Keratinocyte (primary cell): ENCODE results near the gene AKR1E2. TPM values are rescaled to one million over a fixed set of nuclear protein-coding genes. Genes with fewer than 3 reads are reported as not detected.

Experiments used
- DNase-seq: peaks from one replicate; pipeline ENCODE4 v3.0.0-alpha.2; 2011; ENCODE audit warnings: low read depth, missing footprints, low spot score
- FAIRE-seq: peaks from 2 replicates; lab custom pipeline; 2011; peaks lifted over from hg19 to GRCh38; lab: Jason Lieb, UNC
- H2AFZ ChIP-seq: 2 replicates; pipeline ENCODE4 v1.6.0; 2012; ENCODE audit warnings: low read length, control low read depth, inconsistent platforms; ENCODE audit not compliant: control insufficient read depth
- H3K27ac ChIP-seq: 2 replicates; pipeline ENCODE4 v1.5.1; 2011; ENCODE audit warnings: low read length; ENCODE audit not compliant: control insufficient read depth, insufficient read depth
- H3K27me3 ChIP-seq: 3 replicates; pipeline ENCODE4 v1.6.0; 2011; ENCODE audit warnings: low read length; ENCODE audit not compliant: control insufficient read depth, insufficient read depth; ENCODE audit errors: extremely low read depth
- H3K36me3 ChIP-seq, 2 experiments: 2 replicates in 1 of 2; 3 replicates in 1 of 2; pipeline ENCODE4 v1.5.1; 2011; ENCODE audit warnings: low read length in 2 of 2, mild to moderate bottlenecking in 1 of 2; ENCODE audit not compliant: control insufficient read depth in 2 of 2, insufficient read depth in 2 of 2; ENCODE audit errors: extremely low read depth in 1 of 2
- H3K4me1 ChIP-seq: 3 replicates; pipeline ENCODE4 v1.5.1; 2011; ENCODE audit warnings: low read length; ENCODE audit not compliant: control insufficient read depth, insufficient read depth; ENCODE audit errors: extremely low read depth
- H3K4me2 ChIP-seq: 3 replicates; pipeline ENCODE4 v1.6.0; 2011; ENCODE audit warnings: low read depth, low read length; ENCODE audit not compliant: control insufficient read depth, insufficient read depth; ENCODE audit errors: extremely low read depth
- H3K4me3 ChIP-seq, 3 experiments: fragments of 200-600 bp in 1 of 3; sonication (generic) in 1 of 3; 2 replicates in 2 of 3; 3 replicates in 1 of 3; pipeline ENCODE4 v1.5.1; 2011 to 2016; ENCODE audit warnings: low read length in 3 of 3, mild to moderate bottlenecking in 3 of 3, control low read depth in 2 of 3, inconsistent platforms in 1 of 3, low read depth in 1 of 3, mixed read lengths in 1 of 3, mixed run types in 1 of 3, moderate library complexity in 1 of 3; ENCODE audit not compliant: control insufficient read depth in 2 of 3, insufficient read depth in 2 of 3; ENCODE audit errors: extremely low read depth in 1 of 3
- H3K79me2 ChIP-seq: 2 replicates; pipeline ENCODE4 v1.6.0; 2012; ENCODE audit warnings: low read length; ENCODE audit not compliant: control insufficient read depth, insufficient read depth
- H3K9ac ChIP-seq: 3 replicates; pipeline ENCODE4 v1.6.0; 2011; ENCODE audit warnings: low read length; ENCODE audit not compliant: control insufficient read depth, insufficient read depth; ENCODE audit errors: extremely low read depth
- H3K9me1 ChIP-seq: 3 replicates; pipeline ENCODE4 v1.6.0; 2011; ENCODE audit warnings: low read length; ENCODE audit not compliant: control insufficient read depth, insufficient read depth; ENCODE audit errors: extremely low read depth
- H3K9me3 ChIP-seq: 2 replicates; pipeline ENCODE4 v1.5.1; 2012; ENCODE audit warnings: low read depth, low read length; ENCODE audit not compliant: control insufficient read depth
- H4K20me1 ChIP-seq: 3 replicates; pipeline ENCODE4 v1.6.0; 2011; ENCODE audit warnings: low read length; ENCODE audit not compliant: control insufficient read depth, insufficient read depth; ENCODE audit errors: extremely low read depth
- EZH2 ChIP-seq: IDR thresholded peaks from one replicate; pipeline ENCODE4 v1.6.1; 2012; ENCODE audit warnings: inconsistent platforms, mild to moderate bottlenecking, low read length, moderate library complexity
- dilution Hi-C: fragments of 300-500 bp; cut with MboI; formaldehyde crosslinking; loops from one replicate; pipeline ENCODE4 v1.7.0; 2020; ENCODE audit warnings: low sequenced_read_pairs; ENCODE audit not compliant: extremely low pct_ligation_motif_present
- polyA plus RNA-seq, 5 experiments: library from polyadenylated mRNA; depleted of rRNA in 3 of 5; stranded (reverse) in 3 of 5; stranded (forward) in 1 of 5; unstranded in 1 of 5; fragments of >200 nt; gene quantifications; 1 replicate in 1 of 5; 2 replicates in 3 of 5; 3 replicates in 1 of 5; pipeline versions ENCODE4 v1.2.1 to v1.2.3, GENCODE V29; 2011 to 2012; ENCODE audit warnings: missing spikeins in 2 of 5, low read depth in 1 of 5, low replicate concordance in 1 of 5
- TF ChIP-seq, protein P1 (sequence below), 3 experiments: IDR thresholded peaks in 1 of 3; conservative IDR thresholded peaks in 1 of 3; optimal IDR thresholded peaks in 1 of 3; 2 replicates in 2 of 3; 3 replicates in 1 of 3; pipeline versions ENCODE3 to v1.5.1; 2011; ENCODE audit warnings: low read length in 3 of 3, mild to moderate bottlenecking in 3 of 3, moderate library complexity in 2 of 3, control low read depth in 1 of 3, inconsistent platforms in 1 of 3; ENCODE audit not compliant: insufficient read depth in 2 of 3; ENCODE audit errors: extremely low read depth in 1 of 3

The AKR1E2 gene
- polyA plus RNA-seq, 1 donor (not counting 4 experiments of a cell fraction or from before 2014, with no cell fraction given): 1.9 TPM

DNA sequence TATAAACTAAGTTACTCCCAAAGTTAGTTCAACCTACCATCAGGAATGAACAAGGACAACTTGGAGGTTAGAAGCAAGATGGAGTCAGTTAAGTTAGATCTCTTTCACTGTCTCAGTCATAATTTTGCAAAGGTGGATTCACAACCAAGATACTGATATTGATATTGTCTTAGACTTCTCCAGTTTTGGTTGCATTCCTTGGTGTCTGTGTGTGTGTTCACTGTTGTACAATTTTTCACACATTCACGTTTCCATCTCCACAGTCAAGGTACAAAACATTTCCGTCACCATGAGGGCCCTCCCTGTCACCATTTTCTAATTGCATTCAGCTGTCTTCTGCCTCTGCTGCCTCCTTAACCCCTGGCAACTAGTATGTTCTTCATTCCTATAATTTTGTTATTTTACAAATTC, 41.1 kb downstream of the AKR1E2 start:
- FAIRE-seq: no peak
- H3K9me1 ChIP-seq: no peaks in the 10 kb centered on the region
- no peaks in the 10 kb centered on the region for H4K20me1 ChIP-seq
- H3K27ac ChIP-seq: no peak overlapping the region
- dilution Hi-C loops: no loop called here
- H3K4me1 ChIP-seq: peaks cover 5% of the 10 kb centered on the region
- no peaks in the 10 kb centered on the region for H3K79me2 ChIP-seq
- H2AFZ ChIP-seq: no peak overlapping the region
- H3K9me3 ChIP-seq: no peaks in the 10 kb centered on the region
- no peak for DNase-seq
- H3K4me3 ChIP-seq: no peak overlapping the region
- no peaks in the 10 kb centered on the region for H3K27me3 ChIP-seq
- no peak overlapping the region for H3K4me2 ChIP-seq
- TF ChIP-seq, protein P1, sequence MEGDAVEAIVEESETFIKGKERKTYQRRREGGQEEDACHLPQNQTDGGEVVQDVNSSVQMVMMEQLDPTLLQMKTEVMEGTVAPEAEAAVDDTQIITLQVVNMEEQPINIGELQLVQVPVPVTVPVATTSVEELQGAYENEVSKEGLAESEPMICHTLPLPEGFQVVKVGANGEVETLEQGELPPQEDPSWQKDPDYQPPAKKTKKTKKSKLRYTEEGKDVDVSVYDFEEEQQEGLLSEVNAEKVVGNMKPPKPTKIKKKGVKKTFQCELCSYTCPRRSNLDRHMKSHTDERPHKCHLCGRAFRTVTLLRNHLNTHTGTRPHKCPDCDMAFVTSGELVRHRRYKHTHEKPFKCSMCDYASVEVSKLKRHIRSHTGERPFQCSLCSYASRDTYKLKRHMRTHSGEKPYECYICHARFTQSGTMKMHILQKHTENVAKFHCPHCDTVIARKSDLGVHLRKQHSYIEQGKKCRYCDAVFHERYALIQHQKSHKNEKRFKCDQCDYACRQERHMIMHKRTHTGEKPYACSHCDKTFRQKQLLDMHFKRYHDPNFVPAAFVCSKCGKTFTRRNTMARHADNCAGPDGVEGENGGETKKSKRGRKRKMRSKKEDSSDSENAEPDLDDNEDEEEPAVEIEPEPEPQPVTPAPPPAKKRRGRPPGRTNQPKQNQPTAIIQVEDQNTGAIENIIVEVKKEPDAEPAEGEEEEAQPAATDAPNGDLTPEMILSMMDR (optimal IDR thresholded peaks at IDR 0.05 in 1 of 3, IDR thresholded peaks at IDR 0.05 in 1 of 3, conservative IDR thresholded peaks at IDR 0.05 in 1 of 3; ENCODE audit: extremely low read depth in 1 of 3, insufficient read depth in 2 of 3, low read length in 3 of 3): no peak
- no peak for TF ChIP-seq EZH2
- no peak overlapping the region for H3K9ac ChIP-seq
- no peaks in the 10 kb centered on the region for H3K36me3 ChIP-seq

DNA sequence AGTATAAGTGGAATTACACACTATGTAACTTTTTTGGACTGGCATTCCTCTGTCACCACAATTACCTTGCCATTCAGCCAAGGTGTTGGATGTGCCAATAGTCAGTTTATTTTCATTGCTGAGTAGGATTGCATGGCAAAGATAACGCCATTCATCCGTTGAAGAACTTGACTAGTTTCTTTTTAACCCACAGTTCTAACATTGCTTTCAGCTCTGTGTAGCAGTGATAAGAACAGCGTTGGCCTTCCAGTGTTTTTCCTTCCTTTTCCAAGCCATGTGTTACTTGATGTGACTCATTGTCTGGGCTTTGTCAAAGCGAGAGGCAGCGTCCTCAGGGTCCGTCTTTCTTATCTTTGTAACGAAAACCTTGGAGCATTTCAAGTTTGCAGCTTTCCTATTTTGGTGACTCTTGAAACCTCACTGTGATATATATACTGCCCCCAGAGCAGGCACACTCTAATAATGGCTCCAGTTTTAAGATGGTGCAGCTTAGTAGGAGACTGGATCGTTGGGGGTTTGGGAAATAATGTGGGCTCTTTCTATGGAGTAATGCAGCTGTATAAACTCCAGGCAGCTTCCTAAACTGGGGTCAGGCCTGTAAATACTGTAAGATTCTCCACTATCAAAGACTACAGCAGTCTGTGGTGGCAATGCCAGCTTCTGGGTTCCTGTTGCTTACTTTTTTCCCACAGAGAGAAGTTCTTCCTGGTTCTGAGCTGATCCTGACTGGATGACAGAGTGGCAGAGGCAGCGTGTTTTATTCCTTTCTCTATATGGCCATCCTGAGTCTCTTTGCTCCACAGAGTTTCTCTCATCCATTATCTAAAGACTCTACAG, 41.7 kb downstream of the AKR1E2 start:
- Histone ChIP-seq H3K9me3 (no peaks in the 10 kb centered on the region), H4K20me1 (no peaks in the 10 kb centered on the region), H3K4me3 (no peak overlapping the region), H3K79me2 (no peaks in the 10 kb centered on the region), H3K9me1 (no peaks in the 10 kb centered on the region), H3K9ac (no peak overlapping the region), H3K27ac (no peak overlapping the region), H3K36me3 (no peaks in the 10 kb centered on the region), H2AFZ (no peak overlapping the region), H3K27me3 (no peaks in the 10 kb centered on the region), H3K4me1 (peaks cover 5% of the 10 kb centered on the region), H3K4me2 (no peak overlapping the region)
- dilution Hi-C loops: no loop called here
- no peak for FAIRE-seq
- TF ChIP-seq EZH2: no peak
- TF ChIP-seq, protein P1 (optimal IDR thresholded peaks at IDR 0.05 in 1 of 3, IDR thresholded peaks at IDR 0.05 in 1 of 3, conservative IDR thresholded peaks at IDR 0.05 in 1 of 3; ENCODE audit: extremely low read depth in 1 of 3, insufficient read depth in 2 of 3, low read length in 3 of 3): no peak
- no peak for DNase-seq
